ENCODE results near the gene CEND1.

CEND1 gene

GRCh38 chr11:809287-810039, 19.6 kb upstream of the CEND1 start, which contains the start of gene RPLP2:
Gene RPLP2, plus strand, starts transcription at chr11:809967. Its CDS starts 268 bp downstream, at chr11:810235.
- Histone ChIP-seq H3K4me3 (ENCODE audit: severe bottlenecking) (peak within 1 kb of the TSS; percentile 69), H3K4me1 (ENCODE audit: insufficient read depth, poor library complexity, severe bottlenecking) (no peaks in the 10 kb centered on the region), H3K9me3 (ENCODE audit: severe bottlenecking) (no peaks in the 10 kb centered on the region), H3K27me3 (ENCODE audit: insufficient read depth, poor library complexity, severe bottlenecking) (no peaks in the 10 kb centered on the region), H3K27ac (ENCODE audit: poor library complexity, severe bottlenecking) (peak within 1 kb of the TSS; percentile 73), H3K36me3 (ENCODE audit: low read depth) (peaks cover 37% of the 10 kb centered on the region)
- TF ChIP-seq CTCF (IDR thresholded peaks at IDR 0.05; ENCODE audit: poor library complexity, severe bottlenecking), result no peak
- peak; percentile 97 for DNase-seq (ENCODE audit: low spot score)
- ATAC-seq (ENCODE audit: low read depth), result peak; percentile 79

GRCh38 chr11:808427-809286, 18.8 kb upstream of the CEND1 start:
- Histone ChIP-seq H3K4me1 (ENCODE audit: insufficient read depth, poor library complexity, severe bottlenecking) (peaks cover 3% of the 10 kb centered on the region), H3K27me3 (ENCODE audit: insufficient read depth, poor library complexity, severe bottlenecking) (no peaks in the 10 kb centered on the region), H3K9me3 (ENCODE audit: severe bottlenecking) (no peaks in the 10 kb centered on the region), H3K27ac (ENCODE audit: poor library complexity, severe bottlenecking) (peak overlapping the region; percentile 73), H3K36me3 (ENCODE audit: low read depth) (peaks cover 34% of the 10 kb centered on the region), H3K4me3 (ENCODE audit: severe bottlenecking) (peak overlapping the region; percentile 69)
- ATAC-seq (ENCODE audit: low read depth), result peak; percentile 0; the same call in 2 of the 3 replicates
- no peak for DNase-seq (ENCODE audit: low spot score)
- no peak for TF ChIP-seq CTCF (IDR thresholded peaks at IDR 0.05; ENCODE audit: poor library complexity, severe bottlenecking)

DNA sequence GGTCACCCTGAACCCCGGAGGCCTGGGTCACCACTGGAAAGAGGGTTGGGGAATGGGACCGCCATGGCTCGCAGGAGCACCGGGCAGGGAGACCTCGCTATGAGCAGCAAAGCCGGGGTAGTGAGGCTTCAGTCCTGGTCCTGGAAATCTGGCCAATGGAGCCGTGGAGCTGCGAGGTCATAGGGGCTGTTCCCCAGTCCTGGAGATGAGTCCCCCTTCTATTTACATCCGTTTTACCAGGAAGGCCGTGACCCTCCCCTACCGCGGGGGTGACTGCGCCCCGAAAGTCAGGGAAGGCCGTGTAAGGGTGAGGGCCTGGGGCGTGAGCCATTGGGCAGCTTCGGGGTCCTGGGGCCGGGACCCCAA, 14.7 kb upstream of the CEND1 start:
- Histone ChIP-seq H3K27ac (ENCODE audit: poor library complexity, severe bottlenecking) (peak overlapping the region; percentile 71), H3K4me3 (ENCODE audit: severe bottlenecking) (peak overlapping the region; percentile 43), H3K27me3 (ENCODE audit: insufficient read depth, poor library complexity, severe bottlenecking) (no peaks in the 10 kb centered on the region), H3K9me3 (ENCODE audit: severe bottlenecking) (no peaks in the 10 kb centered on the region), H3K36me3 (ENCODE audit: low read depth) (peaks cover 20% of the 10 kb centered on the region), H3K4me1 (ENCODE audit: insufficient read depth, poor library complexity, severe bottlenecking) (peaks cover 3% of the 10 kb centered on the region)
- TF ChIP-seq CTCF (IDR thresholded peaks at IDR 0.05; ENCODE audit: poor library complexity, severe bottlenecking), result no peak
- ATAC-seq (ENCODE audit: low read depth) (no peak), DNase-seq (ENCODE audit: low spot score) (no peak)

- H3K9me3 ChIP-seq (ENCODE audit: severe bottlenecking), result no peaks in the 10 kb centered on the region
These were observed 14.1 kb upstream of the CEND1 start for GRCh38 chr11:803770-804598.

More at GRCh38 chr11:803770-804598, 14.1 kb upstream of the CEND1 start:
- Histone ChIP-seq H3K4me1 (ENCODE audit: insufficient read depth, poor library complexity, severe bottlenecking) (peaks cover 3% of the 10 kb centered on the region), H3K27ac (ENCODE audit: poor library complexity, severe bottlenecking) (peak overlapping the region; percentile 71), H3K4me3 (ENCODE audit: severe bottlenecking) (peak overlapping the region; percentile 43), H3K36me3 (ENCODE audit: low read depth) (peaks cover 20% of the 10 kb centered on the region), H3K27me3 (ENCODE audit: insufficient read depth, poor library complexity, severe bottlenecking) (no peaks in the 10 kb centered on the region)
- DNase-seq (ENCODE audit: low spot score) (no peak), ATAC-seq (ENCODE audit: low read depth) (peak; percentile 36)
- no peak for TF ChIP-seq CTCF (IDR thresholded peaks at IDR 0.05; ENCODE audit: poor library complexity, severe bottlenecking)
